DND-41 (cell line): Measurements from ENCODE around the gene PEMT.
"Not testable (repeated sequence)": the region's sequence is repeated elsewhere in the genome, so short reads cannot be mapped to it uniquely, and the experiment has no call there.

ENCODE experiments used
- CTCF ChIP-seq: IDR thresholded peaks from 2 replicates; pipeline ENCODE4 v1.5.1; 2012; ENCODE audit warnings: borderline replicate concordance, low read length, moderate library complexity, mild to moderate bottlenecking; ENCODE audit not compliant: poor library complexity, severe bottlenecking; ENCODE audit errors: extremely low read depth
- EZH2 ChIP-seq: IDR thresholded peaks from 3 replicates; pipeline ENCODE4 v1.6.1; 2012; ENCODE audit warnings: borderline replicate concordance, low read depth, mild to moderate bottlenecking, moderate library complexity, low read length, inconsistent platforms; ENCODE audit not compliant: severe bottlenecking

GRCh38 chr17:17635537-17636271, 44.2 kb upstream of the PEMT start:
- not testable (repeated sequence) for TF ChIP-seq CTCF, EZH2
